Renal pelvis (tissue), 12 donors: ENCODE results near the gene DOLK. TPM values are rescaled to one million over a fixed set of nuclear protein-coding genes. Genes with fewer than 3 reads are reported as not detected.
"Not testable (repeated sequence)": the region's sequence is repeated elsewhere in the genome, so short reads cannot be mapped to it uniquely, and the experiment has no call there.

ENCODE experiments used
- DNase-seq: peaks from one replicate; pipeline ENCODE4 v3.0.0-alpha.2; 2013
- long read RNA-seq, 16 experiments: transcript quantifications; one replicate each; lab custom pipeline, GENCODE V29; 2026
- polyA plus RNA-seq, 3 donors: library from polyadenylated mRNA; unstranded; fragments of 120-200 nt; gene quantifications; one replicate each; pipeline ENCODE4 v1.2.1, GENCODE V29; 2013; ENCODE audit not compliant: insufficient read length in 3 of 3

Gene DOLK
- polyA plus RNA-seq: 10 to 100 TPM; 17.8 to 19.8 (median 19.1) TPM
- long read RNA-seq, donor 1, transcript DOLK-201 (1 exons, 2,090 nt): major isoform, 31 of 31 reads
- long read RNA-seq, donor 1, partial matches to known transcripts: 0 of 31 reads
- long read RNA-seq, donor 1, other reads (novel, unspliced or antisense): 0 of 31 reads
- long read RNA-seq, donor 2, transcript DOLK-201 (1 exons, 2,090 nt): major isoform, 42 of 42 reads
- long read RNA-seq, donor 2, partial matches to known transcripts: 0 of 42 reads
- long read RNA-seq, donor 2, other reads (novel, unspliced or antisense): 0 of 42 reads
- long read RNA-seq, donor 3, transcript DOLK-201 (1 exons, 2,090 nt): major isoform, 32 of 32 reads
- long read RNA-seq, donor 3, partial matches to known transcripts: 0 of 32 reads
- long read RNA-seq, donor 3, other reads (novel, unspliced or antisense): 0 of 32 reads
- long read RNA-seq, donor 4, transcript DOLK-201 (1 exons, 2,090 nt): major isoform, 37 of 37 reads
- long read RNA-seq, donor 4, partial matches to known transcripts: 0 of 37 reads
- long read RNA-seq, donor 4, other reads (novel, unspliced or antisense): 0 of 37 reads
- long read RNA-seq, donor 5, transcript DOLK-201 (1 exons, 2,090 nt): major isoform, 14 of 14 reads
- long read RNA-seq, donor 5, partial matches to known transcripts: 0 of 14 reads
- long read RNA-seq, donor 5, other reads (novel, unspliced or antisense): 0 of 14 reads
- long read RNA-seq, donor 6, transcript DOLK-201 (1 exons, 2,090 nt): major isoform, 26 of 26 reads
- long read RNA-seq, donor 6, partial matches to known transcripts: 0 of 26 reads
- long read RNA-seq, donor 6, other reads (novel, unspliced or antisense): 0 of 26 reads
- long read RNA-seq, donor 7, transcript DOLK-201 (1 exons, 2,090 nt): major isoform, 36 of 36 reads
- long read RNA-seq, donor 7, partial matches to known transcripts: 0 of 36 reads
- long read RNA-seq, donor 7, other reads (novel, unspliced or antisense): 0 of 36 reads
- long read RNA-seq, donor 8, transcript DOLK-201 (1 exons, 2,090 nt): major isoform, 7 of 7 reads
- long read RNA-seq, donor 8, partial matches to known transcripts: 0 of 7 reads
- long read RNA-seq, donor 8, other reads (novel, unspliced or antisense): 0 of 7 reads
- long read RNA-seq, donor 9, transcript DOLK-201 (1 exons, 2,090 nt): major isoform, 39 of 76 reads
- long read RNA-seq, donor 9, partial matches to known transcripts: 37 of 76 reads
- long read RNA-seq, donor 9, other reads (novel, unspliced or antisense): 0 of 76 reads
- long read RNA-seq, donor 10, transcript DOLK-201 (1 exons, 2,090 nt): major isoform, 37 of 37 reads
- long read RNA-seq, donor 10, partial matches to known transcripts: 0 of 37 reads
- long read RNA-seq, donor 10, other reads (novel, unspliced or antisense): 0 of 37 reads
- long read RNA-seq, donor 11, transcript DOLK-201 (1 exons, 2,090 nt): major isoform, 22 of 22 reads
- long read RNA-seq, donor 11, partial matches to known transcripts: 0 of 22 reads
- long read RNA-seq, donor 11, other reads (novel, unspliced or antisense): 0 of 22 reads
- long read RNA-seq, donor 12, transcript DOLK-201 (1 exons, 2,090 nt): major isoform, 31 of 31 reads
- long read RNA-seq, donor 12, partial matches to known transcripts: 0 of 31 reads
- long read RNA-seq, donor 12, other reads (novel, unspliced or antisense): 0 of 31 reads
- long read RNA-seq, donor 13, transcript DOLK-201 (1 exons, 2,090 nt): major isoform, 20 of 20 reads
- long read RNA-seq, donor 13, partial matches to known transcripts: 0 of 20 reads
- long read RNA-seq, donor 13, other reads (novel, unspliced or antisense): 0 of 20 reads
- long read RNA-seq, donor 14: 0 reads
- long read RNA-seq, donor 15, transcript DOLK-201 (1 exons, 2,090 nt): major isoform, 30 of 30 reads
- long read RNA-seq, donor 15, partial matches to known transcripts: 0 of 30 reads
- long read RNA-seq, donor 15, other reads (novel, unspliced or antisense): 0 of 30 reads
- long read RNA-seq, donor 16, transcript DOLK-201 (1 exons, 2,090 nt): major isoform, 40 of 40 reads
- long read RNA-seq, donor 16, partial matches to known transcripts: 0 of 40 reads
- long read RNA-seq, donor 16, other reads (novel, unspliced or antisense): 0 of 40 reads

GRCh38 chr9:128947527-128948301 is at the start of gene DOLK, which contains the start of gene NUP188:
Gene DOLK (minus strand): TSS chr9:128947603. CDS start chr9:128947303, 300 bp downstream.
Gene NUP188 (plus strand): TSS chr9:128947699. CDS start chr9:128947720, 21 bp downstream.
- peak; percentile 93 for DNase-seq

- DNase-seq: no peak
Measured at GRCh38 chr9:128995791-128996190, 48.4 kb upstream of the DOLK start.

GRCh38 chr9:128992995-128993394 is 45.6 kb upstream of the DOLK start:
- DNase-seq: no peak

DNA sequence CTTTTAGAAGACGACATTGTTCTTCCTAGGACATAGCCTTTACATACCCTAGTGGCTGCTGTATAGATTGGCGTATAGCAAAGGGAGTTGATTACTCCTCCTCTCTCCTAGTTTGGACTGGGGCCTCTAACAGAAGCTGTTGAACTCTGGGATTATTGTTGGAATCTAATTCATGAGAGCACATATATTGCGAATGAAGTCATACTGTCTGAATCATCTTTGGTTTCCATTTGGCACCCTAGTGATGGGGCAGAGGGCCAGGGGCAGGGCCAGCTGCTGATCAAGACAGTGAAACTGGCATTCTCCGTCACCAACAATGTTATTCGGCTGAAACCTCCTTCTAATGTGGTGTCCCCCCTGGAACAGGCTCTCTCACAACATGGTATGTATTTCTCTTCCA is 40.4 kb upstream of the DOLK start:
- no peak for DNase-seq

GRCh38 chr9:128986671-128987070 is 39.3 kb upstream of the DOLK start:
- DNase-seq: no peak

GRCh38 chr9:128983536-128983935 is 36.1 kb upstream of the DOLK start:
- no peak for DNase-seq

GRCh38 chr9:128979111-128979510 is 31.7 kb upstream of the DOLK start:
- DNase-seq: no peak

DNA sequence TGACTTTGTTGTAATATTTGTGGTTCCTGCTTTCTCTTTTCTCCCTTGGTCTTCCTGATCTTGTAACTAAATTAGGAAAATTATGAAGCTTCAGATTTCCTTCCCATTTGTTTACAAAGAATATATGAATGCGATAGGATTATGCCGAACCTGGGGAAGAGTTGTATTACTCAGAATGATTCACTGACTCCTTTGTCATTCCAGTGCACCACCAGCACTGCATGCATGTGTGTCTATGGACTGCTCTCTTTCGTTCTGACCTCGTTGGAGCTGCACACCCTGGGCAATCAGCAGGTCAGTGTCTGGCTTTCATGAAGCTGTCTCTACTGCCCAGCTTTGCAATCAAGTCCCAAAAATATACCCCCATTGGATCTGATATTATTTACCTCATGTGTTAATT is 25.6 kb upstream of the DOLK start:
- no peak for DNase-seq

DNA sequence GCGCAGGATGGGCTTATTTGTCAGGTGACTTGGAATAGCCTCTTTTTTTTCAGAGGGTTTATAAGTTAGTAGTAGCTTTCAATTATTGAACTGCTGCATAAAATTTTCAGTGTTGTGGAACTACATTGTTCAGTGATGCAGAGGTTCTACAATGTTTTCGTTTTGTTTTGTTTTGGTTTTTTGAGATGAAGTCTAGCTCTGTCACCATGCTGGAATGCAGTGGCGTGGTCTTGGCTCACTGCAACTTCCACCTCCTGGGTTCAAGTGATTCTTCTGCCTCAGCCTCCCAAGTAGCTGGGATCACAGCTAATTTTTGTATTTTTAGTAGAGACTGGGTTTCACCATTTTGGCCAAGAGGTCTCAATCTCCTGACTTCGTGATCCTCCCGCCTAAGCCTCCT is 22.1 kb upstream of the DOLK start:
- no peak for DNase-seq

DNA sequence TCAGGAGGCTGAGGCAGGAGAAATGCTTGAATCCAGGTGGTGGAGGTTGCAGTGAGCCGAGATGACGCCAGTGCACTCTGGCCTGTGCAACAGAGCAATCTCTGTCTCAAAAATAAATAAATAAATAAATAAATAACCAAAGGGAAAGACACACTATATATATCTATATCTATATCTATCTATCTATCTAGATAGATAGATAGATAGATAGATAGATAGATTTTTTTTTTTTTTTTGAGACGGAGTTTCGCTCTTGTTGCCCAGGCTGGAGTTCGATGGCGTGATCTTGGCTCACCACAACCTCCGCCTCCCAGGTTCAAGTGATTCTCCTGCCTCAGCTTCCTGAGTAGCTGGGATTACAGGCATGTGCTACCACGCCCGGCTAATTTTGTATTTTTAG is 14.0 kb upstream of the DOLK start:
- DNase-seq: not testable (repeated sequence)

DNA sequence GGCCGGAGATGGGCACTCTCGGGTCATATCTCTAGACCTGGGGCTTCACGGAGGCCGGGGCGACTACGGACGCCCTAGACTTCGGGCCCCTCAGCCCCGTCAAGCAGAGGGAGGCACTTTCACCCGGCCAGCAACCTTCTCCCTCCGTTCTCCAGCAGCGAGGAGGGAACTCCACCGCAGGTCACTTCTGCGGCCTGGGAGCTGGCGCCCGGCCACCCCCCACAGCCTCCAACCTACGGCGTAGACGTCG is 201 bp downstream of the DOLK start:
- DNase-seq: no peak

GRCh38 chr9:128946571-128947276 is 679 bp downstream of the DOLK start:
- DNase-seq: no peak

GRCh38 chr9:128945798-128946501 is 1.5 kb downstream of the DOLK start:
- DNase-seq: no peak

GRCh38 chr9:128944966-128945365 is 2.4 kb downstream of the DOLK start:
- DNase-seq: not testable (repeated sequence)

GRCh38 chr9:128943832-128944620 is 3.4 kb downstream of the DOLK start:
- DNase-seq: no peak

GRCh38 chr9:128940946-128941755 is 6.3 kb downstream of the DOLK start:
- DNase-seq: no peak
